GM10248 (cell line): ENCODE results near the gene MCM3.
A peak's percentile ranks its signal among the peaks of the same experiment; 100 is the strongest.

Experiments used
- CTCF ChIA-PET: fragments of 300-600 bp; sonication (Branson Sonifier 250); formaldehyde crosslinking; extraction: SDS; loops from one replicate; lab custom pipeline; 2021; ENCODE audit warnings: antibody characterized with exemption; lab: Yijun Ruan, JAX
- POLR2A ChIA-PET: fragments of 350-650 bp; sonication (Branson Sonifier 250); formaldehyde crosslinking; extraction: SDS; loops from one replicate; lab custom pipeline; 2020; ENCODE audit warnings: antibody characterized with exemption; lab: Yijun Ruan, JAX
- DNase-seq: peaks from one replicate; pipeline ENCODE4 v3.0.0; 2012; ENCODE audit errors: extremely low spot score
- CTCF ChIP-seq: IDR thresholded peaks from 2 replicates; pipeline ENCODE4 v1.5.1; 2012; ENCODE audit warnings: mild to moderate bottlenecking, low read depth; ENCODE audit errors: extremely low read depth, missing control alignments, control extremely low read depth

Gene MCM3

DNA sequence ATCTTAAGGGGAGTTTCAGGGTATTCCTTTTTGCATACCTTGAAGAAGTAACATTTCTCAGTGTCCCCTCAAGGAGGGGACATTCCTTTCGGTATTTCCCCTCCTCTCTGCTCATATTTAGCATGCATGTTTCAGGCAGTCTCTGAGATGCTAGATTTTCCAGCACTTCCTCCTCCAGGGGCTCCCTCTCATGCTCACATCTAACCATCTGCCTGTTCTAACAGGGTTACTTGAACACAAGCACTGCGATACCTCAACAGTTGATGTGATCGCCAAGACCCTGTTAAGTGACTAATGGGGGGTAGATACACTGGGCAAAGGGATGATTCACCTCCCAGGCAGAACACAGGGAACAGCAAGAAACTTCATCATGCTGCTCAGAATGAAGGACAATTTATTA lies 12.9 kb upstream of the MCM3 start:
- TF ChIP-seq CTCF = no peak
- peak; percentile 47 for DNase-seq
- ChIA-PET CTCF (interaction anchor here (1.0 to 1.2 kb wide), 3 partner anchors 11 to 100 kb away, joined by 3 to 7 read pairs (median 4); partner anchors contain the start of gene MCM3), POLR2A (no interaction called here)

DNA sequence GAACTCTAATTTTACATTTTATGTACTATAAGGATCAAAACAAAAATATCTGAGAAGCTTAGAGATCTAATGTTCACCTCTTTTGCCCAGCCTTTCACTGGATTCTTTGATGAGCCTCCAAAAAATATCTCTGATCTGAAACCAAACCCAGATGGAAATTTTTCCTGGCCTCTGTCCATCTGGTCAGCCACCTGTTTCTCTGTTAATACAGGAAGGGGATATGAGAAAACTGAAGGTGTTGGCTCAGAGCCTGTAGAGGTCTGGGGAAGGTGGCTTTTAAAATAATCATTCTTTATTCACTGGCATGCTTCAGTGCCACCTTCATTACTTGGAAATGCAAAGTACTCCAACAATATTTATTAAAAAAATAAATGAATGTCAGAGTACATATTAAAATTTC lies 8.5 kb upstream of the MCM3 start:
- no peak for DNase-seq
- CTCF ChIA-PET = interaction anchor here (1.0 to 1.8 kb wide), 7 partner anchors 7 to 359 kb away, joined by 3 to 11 read pairs (median 4); partner anchors contain the start of gene MCM3
- POLR2A ChIA-PET = no interaction called here
- no peak for TF ChIP-seq CTCF

- POLR2A ChIA-PET = interaction anchor here (0.7 kb wide), 1 partner anchor 10 kb away, joined by 4 read pairs; no protein-coding TSS in a partner anchor
- no peak for DNase-seq
- TF ChIP-seq CTCF = no peak
- CTCF ChIA-PET = interaction anchor here (1.0 to 9.8 kb wide), 6 partner anchors 14 to 127 kb away, joined by 3 to 195 read pairs (median 4); partner anchors contain the start of gene PAQR8
These were observed 4.3 kb upstream of the MCM3 start for GRCh38 chr6:52288841-52289240.

- no peak for DNase-seq
- CTCF ChIA-PET = interaction anchor here (1.0 to 9.8 kb wide), 5 partner anchors 11 to 128 kb away, joined by 3 to 195 read pairs (median 5); partner anchors contain the start of gene PAQR8
- TF ChIP-seq CTCF = no peak
- POLR2A ChIA-PET = interaction anchor here (1.2 kb wide), 1 partner anchor 132 kb away, joined by 3 read pairs; the partner anchor contains the start of gene EFHC1
These were observed 3.7 kb upstream of the MCM3 start for GRCh38 chr6:52288216-52288615.

DNA sequence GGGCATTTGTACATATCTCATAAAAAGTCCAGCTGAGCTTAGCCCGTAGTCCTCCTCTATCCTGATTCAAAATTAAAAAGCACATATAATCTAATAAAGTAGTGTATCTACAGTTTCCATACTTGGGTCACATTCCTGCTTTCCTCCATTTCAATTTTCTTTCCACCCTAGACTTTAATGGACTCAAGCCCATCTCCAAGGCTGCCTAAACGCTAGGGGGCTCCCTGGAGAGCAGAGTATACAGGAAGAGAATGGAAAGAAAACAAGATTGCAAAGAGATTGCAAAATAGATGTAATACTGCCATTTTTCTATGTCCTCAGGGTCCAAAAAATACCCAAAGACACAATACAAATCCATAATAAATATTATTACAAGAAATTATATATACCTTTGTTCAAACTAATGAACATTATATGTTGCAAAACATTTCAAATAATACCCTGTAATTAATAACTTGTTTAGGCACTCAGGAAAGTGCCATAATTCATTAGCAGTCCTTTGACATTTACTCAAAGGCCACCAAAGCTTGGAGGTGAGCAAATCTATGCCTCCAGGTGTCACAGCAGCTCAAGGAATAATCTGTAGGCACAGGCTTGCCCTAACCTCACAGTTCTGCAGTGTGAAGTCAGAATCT lies 2.4 kb upstream of the MCM3 start:
- POLR2A ChIA-PET = interaction anchor here (0.8 to 1.2 kb wide), 2 partner anchors 133 to 209 kb away, joined by 3 read pairs; partner anchors contain the start of gene EFHC1
- CTCF ChIA-PET = interaction anchor here (0.7 to 9.8 kb wide), 29 partner anchors 8 to 376 kb away, joined by 3 to 195 read pairs (median 7); partner anchors contain the start of gene PAQR8
- DNase-seq = peak; percentile 35
- TF ChIP-seq CTCF = peak; percentile 71

GRCh38 chr6:52285177-52286068 lies 881 bp upstream of the MCM3 start:
- ChIA-PET POLR2A (interaction anchor here (0.5 to 1.0 kb wide), 2 partner anchors 14 to 112 kb away, joined by 4 to 5 read pairs; no protein-coding TSS in a partner anchor), CTCF (interaction anchor here (0.6 to 9.8 kb wide), 40 partner anchors 8 to 377 kb away, joined by 3 to 195 read pairs (median 6); partner anchors contain the start of gene PAQR8)
- peak; percentile 28 for TF ChIP-seq CTCF
- no peak for DNase-seq
